Cardiac septum (tissue), 1 donor: Measurements from ENCODE around the gene LAGE3. TPM values are rescaled to one million over a fixed set of nuclear protein-coding genes. Genes with fewer than 3 reads are reported as not detected.

Source experiments
- DNase-seq: peaks from one replicate; pipeline ENCODE4 v3.0.0-alpha.2; 2020; ENCODE audit warnings: low spot score
- intact Hi-C: fragments of 100-400 bp; cut with DNase I; formaldehyde crosslinking; loops from one replicate; pipeline ENCODE4 v1.14.0; 2022
- total RNA-seq: library from RNA; stranded (reverse); fragmentation: NEBNext Ultra II Directional; extraction: Animal tissue kit (Norgen Biotek cat#: 25700); gene quantifications from one replicate; pipeline ENCODE4 v1.2.1, GENCODE V29; 2021
- donor health status: DM: no; HTN: no; CAD: no.

LAGE3 gene
- total RNA-seq, 1 donor from 2014 or later: 13.9 TPM

- no peak for DNase-seq
- intact Hi-C loops: no loop called here
Measured at GRCh38 chrX:154483325-154483724, 4.2 kb upstream of the LAGE3 start.

DNA sequence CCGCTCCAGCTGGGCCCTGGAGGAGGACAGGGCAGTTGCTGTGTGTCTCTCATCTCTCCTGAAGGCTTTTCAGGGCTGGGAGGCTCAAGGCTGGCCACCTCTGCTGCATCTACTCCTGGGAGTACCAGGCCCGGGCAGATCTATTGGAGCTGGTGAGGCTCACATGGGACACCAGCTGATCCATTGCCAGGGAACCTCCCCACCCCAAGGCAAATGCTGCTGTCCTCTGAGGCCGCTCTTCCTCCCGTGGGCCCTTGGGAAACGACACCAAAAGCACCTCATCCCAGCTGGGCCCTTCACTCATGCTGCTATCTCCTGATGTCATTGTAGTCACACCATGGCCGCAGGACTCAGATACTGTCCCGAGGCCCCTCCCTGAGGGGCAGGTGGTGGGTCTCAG, 3.7 kb upstream of the LAGE3 start:
- no peak for DNase-seq
- intact Hi-C loops: no loop called here

DNA sequence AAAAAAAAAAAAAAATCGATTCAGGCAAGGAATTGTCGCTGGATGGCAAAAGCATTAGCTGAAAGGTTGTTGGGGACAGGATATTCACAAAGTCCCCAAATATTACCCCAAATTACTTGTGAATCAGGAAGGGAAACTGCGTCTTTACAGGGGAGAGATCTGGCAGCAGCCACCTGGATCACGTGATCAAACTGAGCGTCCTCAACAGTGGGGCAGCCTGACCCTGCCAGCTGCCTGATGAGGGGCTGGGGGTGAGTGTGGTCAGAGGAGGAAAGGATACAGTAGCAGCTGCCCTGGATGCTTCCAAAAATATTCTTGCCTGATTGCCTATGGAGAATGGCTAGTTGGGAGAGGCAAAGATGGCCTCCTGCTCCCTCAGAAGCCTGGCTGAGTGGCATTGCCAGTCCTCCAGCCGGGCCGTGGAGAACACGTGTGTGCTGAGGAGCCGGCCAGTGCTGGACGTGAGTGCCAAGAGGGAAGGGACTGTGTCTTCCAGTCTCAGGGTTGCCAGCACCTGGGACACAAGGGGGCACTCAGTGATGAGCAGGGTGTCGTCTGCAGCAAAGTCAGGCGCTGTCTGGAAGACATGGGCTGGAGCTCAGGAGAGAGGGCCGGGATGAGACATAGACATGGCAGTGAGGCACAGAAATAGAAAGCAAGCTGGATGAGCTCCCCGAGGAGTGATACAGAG, 3.0 kb upstream of the LAGE3 start:
- intact Hi-C loops: no loop called here
- DNase-seq: no peak

GRCh38 chrX:154481195-154481594, 2.1 kb upstream of the LAGE3 start:
- intact Hi-C loops: no loop called here
- DNase-seq: no peak

DNA sequence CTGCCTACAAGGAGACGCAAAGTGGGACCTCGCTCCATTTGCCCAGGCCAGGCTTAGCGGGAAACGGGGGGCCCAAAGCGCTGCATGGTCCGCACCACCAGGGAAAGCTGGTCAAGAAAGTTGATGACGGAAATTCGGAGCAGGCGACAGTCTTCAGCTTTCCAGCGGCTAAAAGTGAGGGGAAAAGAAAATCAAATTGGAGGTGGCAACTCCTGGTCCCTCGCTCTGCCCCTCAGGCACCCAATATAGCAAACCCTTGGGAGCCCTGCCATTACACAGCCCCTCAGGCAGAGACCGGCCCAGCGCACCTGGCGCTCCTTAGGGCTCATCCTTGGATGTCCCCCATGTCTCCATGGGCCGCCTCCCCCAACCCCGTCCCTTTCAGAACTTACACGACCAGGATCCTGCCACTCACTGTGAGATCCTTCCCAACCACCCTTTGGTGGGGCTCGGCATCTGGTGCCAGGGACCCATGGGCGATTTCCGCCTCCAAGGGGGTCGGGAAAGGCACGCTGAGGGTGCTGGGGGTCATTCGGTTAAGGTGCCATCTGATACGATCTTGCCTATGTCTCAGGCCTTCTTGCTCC, 1.1 kb downstream of the LAGE3 start:
- intact Hi-C loops: loop anchor here (2.0 kb wide), 1 partner anchor 33 kb away; the partner anchor contains the start of gene FAM50A
- DNase-seq: no peak

DNA sequence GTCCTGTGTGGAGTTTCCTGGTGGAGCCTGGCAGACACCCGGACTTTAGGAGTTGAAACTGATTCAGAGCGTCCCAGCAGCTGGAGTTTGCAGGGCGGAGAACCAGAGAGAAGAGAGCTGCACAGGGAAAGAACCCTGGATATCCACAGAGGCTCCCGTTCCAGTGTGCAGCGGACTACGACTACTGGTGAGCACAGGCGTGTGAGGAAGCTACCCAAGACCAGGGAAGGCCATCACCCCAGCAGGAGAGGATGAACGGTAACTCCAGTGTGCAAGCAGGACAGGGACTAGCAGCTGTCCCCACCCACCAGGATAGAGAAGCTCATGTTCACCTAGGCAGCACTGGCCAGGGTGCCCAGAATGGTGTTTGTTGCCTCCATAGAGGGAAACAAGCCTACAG, 2.3 kb downstream of the LAGE3 start:
- DNase-seq: no peak
- intact Hi-C loops: no loop called here

DNA sequence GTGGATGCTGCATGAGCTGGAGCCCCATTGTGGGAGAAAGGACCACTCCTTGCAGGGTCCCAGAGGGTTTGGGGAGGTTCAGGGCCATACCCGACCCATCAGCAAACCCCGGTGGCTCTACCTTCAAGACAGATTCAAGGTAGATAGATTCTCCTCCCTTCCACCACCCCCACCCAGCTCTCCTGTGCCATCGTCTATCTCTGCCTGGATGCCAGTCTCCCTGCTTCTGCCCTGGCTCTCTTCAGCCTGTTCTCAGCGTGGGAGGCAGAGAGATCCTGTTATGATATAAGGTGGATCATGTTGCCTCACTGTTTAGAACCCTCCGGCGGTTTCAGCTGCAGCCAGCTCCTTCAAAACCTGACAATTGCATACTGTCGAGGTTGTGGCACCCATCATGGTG, 5.4 kb downstream of the LAGE3 start:
- DNase-seq: no peak
- intact Hi-C loops: no loop called here

DNA sequence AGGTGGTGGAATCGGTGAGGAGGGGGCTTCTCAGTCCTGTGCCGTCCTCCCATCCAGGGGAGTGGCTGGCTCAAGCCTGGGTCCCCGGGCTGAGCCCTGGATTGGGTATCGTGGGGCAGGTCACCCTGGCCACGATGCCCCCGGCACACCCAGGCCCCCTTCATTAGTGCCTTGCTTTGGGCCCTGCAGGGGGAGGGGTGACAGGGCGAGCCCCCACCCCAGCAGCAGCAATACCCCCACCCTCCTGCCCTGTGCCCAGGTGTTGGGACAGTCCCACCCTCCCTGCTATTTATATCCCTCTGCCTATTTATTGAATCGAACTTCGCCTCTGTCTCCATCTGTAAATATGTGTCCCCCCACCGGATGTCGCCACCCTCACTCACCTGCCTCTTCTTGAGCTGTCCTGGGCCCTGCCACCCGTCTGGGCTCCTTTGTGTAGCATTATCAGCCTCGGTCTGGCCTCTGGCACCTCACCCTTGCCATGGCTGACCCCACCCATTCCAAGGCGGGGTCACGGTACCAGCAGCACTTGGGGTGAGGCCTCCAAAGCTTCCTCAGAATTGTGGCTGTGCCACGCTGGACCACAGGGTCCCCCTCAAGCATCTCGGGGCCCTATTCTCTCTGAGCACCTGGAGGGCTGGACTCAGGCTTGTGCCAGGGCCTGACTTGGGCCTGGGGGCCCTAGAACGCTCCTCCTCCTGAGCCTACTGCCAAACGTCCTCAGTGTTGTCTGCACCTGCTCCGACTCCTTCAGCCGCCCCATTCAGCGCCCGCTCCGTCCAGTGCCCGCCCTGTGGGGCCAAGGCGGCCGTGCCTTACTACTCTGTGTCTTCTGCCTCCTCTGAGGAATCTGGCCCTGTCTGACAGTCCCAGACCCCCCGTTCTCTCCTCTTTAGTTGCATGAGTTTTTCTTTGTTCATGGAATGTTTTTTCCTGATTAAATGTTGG, 6.1 kb downstream of the LAGE3 start:
- DNase-seq: no peak
- intact Hi-C loops: no loop called here

GRCh38 chrX:154471839-154472684, 7.0 kb downstream of the LAGE3 start:
- DNase-seq: no peak
- intact Hi-C loops: no loop called here

DNA sequence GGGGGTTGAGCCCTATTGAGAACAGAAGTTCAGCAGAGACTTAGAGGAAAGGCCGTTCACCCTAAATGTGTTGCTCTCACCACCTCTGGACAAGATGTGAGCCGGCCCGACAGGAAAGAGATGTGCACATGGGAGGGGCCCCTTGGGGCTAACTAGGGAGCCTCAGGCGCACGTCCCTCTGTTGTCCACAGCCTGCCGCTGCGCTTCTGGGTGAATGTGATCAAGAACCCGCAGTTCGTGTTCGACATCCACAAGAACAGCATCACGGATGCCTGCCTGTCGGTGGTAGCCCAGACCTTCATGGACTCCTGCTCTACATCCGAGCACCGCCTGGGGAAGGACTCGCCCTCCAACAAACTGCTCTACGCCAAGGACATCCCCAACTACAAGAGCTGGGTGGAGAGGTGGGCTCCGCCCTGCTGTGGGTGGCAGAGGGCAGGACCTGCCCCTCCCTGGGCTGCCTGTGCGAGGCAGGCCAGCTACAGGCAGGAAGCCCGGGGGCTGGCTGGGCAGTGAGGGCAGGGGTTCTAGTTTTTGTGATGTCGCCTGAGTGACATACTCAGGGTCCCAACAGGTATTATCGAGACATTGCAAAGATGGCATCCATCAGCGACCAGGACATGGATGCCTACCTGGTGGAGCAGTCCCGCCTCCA, 8.0 kb downstream of the LAGE3 start:
- DNase-seq: no peak
- intact Hi-C loops: no loop called here

GRCh38 chrX:154470434-154470833, 8.6 kb downstream of the LAGE3 start:
- DNase-seq: no peak
- intact Hi-C loops: no loop called here

- intact Hi-C loops: no loop called here
- no peak for DNase-seq
Measured at GRCh38 chrX:154469880-154470279, 9.2 kb downstream of the LAGE3 start.

DNA sequence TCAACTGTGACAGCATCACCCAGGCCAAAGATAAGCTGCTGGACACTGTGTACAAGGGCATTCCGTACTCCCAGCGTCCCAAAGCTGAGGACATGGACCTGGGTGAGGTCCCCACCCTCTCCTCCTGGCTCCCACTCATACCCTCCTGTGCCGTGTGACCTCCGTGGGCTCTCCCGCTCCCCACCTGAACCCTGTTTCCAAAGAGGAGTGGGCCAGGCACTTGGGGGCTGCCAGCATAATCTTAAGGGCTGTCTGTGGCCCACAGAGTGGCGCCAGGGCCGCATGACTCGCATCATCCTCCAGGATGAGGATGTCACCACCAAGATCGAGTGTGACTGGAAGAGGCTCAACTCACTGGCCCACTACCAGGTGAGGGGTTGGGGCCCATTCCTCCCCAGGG, 10.0 kb downstream of the LAGE3 start:
- intact Hi-C loops: no loop called here
- no peak for DNase-seq

DNA sequence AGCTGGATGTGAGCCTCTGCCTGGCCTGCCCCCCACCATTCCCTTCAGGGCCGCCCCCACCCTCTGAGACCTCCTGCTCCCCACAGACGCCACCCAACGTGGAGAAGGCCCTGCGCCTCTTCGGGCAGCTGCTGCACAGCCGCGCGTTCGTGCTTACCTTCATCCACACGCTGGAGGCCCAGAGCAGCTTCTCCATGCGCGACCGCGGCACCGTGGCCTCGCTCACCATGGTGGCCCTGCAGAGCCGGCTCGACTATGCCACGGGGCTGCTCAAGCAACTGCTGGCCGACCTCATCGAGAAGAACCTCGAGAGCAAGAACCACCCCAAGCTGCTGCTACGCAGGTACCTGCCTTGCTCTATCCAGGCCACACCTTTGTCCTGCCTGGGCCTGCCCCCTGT, 10.9 kb downstream of the LAGE3 start:
- intact Hi-C loops: no loop called here
- DNase-seq: no peak

DNA sequence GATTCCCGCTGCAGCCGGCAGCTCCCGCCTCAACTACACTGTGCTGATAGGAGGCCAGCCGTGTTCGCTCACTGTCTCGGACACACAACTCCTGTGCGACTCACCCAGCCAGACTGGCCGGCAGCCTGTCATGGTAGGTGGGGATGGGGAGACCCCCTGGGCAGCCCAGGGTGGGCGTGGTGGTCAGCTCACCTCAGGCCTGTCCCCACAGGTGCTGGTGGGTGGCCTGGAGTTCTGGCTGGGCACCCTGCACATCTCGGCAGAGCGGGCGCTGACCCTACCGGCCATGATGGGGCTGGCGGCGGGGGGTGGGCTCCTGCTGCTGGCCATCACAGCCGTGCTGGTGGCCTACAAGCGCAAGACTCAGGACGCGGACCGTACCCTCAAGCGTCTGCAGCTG, 11.5 kb downstream of the LAGE3 start:
- intact Hi-C loops: no loop called here
- no peak for DNase-seq

- DNase-seq: no peak
- intact Hi-C loops: no loop called here
Measured at GRCh38 chrX:154466907-154467306, 12.2 kb downstream of the LAGE3 start.

GRCh38 chrX:154466036-154466435, 13.0 kb downstream of the LAGE3 start:
- intact Hi-C loops: no loop called here
- DNase-seq: no peak

GRCh38 chrX:154465601-154466000, 13.5 kb downstream of the LAGE3 start:
- no peak for DNase-seq
- intact Hi-C loops: no loop called here

- intact Hi-C loops: no loop called here
- DNase-seq: no peak
Measured at GRCh38 chrX:154464806-154465365, 14.2 kb downstream of the LAGE3 start.
